Measurements from ENCODE around the gene ERMAP. TPM values are rescaled to one million over a fixed set of nuclear protein-coding genes. Genes with fewer than 3 reads are reported as not detected.
"Not testable (repeated sequence)": the region's sequence is repeated elsewhere in the genome, so short reads cannot be mapped to it uniquely, and the experiment has no call there.

Gene ERMAP
- total RNA-seq, 1 donor from 2014 or later, result 9.7 TPM

DNA sequence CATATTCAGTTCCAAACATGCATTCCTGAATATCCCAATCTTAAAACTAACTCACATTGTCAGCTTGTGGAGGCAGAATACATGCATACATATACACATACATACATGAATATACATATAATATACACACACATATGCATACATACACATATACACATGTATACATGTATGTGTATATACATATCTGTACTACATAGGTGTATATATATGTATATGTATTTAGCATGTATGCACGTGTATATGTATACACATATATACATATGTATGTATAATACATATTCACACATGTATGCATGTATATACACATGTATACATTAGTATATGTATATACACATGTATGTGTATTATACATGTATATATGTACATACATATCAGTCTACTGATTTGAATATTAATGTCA is 28.3 kb downstream of the ERMAP start:
- DNase-seq, result no peak

DNA sequence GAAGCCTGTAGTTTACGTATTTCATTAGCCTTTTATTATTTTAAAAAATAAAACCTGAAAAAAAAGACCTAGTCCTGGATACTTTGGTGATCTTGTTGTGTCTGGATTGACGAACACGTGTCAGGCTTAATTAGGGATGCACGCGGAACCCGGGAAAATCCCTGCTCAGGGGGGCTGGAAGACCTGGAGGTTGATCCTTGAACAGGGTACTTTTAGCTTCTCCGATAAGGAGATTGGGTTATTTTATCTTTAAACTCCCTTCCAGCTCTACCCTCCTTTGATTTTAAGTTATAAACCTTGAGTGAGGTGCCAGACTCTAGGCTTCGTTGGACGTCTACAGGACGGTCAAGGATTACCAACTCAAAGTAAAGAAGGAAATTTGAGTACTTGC is 28.9 kb downstream of the ERMAP start:
- DNase-seq, result no peak

DNA sequence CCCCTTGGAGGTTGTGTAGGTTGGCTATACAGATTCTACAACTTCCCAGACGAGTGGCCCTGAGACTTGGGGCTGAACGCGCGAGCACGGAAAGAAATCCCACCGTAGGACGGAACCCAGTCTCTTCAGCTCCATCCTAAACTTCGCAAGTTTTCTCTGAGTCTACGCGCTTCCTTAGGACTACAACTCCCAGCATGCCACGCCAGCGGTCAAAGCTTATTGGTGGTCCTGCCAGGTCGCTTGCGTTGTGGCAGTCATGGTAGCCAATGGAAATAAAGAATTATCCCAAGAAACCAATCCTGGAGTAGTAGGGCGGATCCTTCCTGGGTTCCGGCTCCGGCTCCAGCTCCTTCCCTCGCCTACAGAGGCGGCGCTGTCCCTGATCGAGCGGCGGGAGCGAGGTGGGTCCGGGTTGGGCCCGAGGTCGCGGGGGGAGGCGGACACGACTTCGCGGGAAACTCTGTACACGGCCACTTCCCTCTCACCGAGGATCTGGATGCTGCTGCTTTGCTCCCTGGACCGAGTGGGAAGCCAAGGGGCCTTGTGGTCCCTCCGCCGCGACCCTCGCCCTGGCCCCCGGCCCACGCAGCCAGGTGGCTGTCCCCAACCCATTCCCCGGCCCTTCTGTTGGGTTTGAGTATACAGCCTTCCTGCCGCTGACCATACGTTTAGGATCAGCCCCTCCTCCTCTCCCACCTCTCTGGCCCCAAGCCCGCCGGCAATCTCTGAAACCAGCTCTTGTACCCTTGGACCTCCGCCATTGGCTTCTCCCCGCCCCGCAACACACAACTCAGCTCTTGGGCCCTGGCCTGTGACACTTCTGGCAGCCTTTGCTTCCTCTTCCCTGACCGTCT is 29.6 kb downstream of the ERMAP start, which contains the start of gene ZNF691:
TSS of gene ZNF691 (plus strand) at position 357 of the 854 bp plus-strand sequence. CDS start 3,046 bp downstream, outside the sequence.
- DNase-seq, result peak; percentile 98

DNA sequence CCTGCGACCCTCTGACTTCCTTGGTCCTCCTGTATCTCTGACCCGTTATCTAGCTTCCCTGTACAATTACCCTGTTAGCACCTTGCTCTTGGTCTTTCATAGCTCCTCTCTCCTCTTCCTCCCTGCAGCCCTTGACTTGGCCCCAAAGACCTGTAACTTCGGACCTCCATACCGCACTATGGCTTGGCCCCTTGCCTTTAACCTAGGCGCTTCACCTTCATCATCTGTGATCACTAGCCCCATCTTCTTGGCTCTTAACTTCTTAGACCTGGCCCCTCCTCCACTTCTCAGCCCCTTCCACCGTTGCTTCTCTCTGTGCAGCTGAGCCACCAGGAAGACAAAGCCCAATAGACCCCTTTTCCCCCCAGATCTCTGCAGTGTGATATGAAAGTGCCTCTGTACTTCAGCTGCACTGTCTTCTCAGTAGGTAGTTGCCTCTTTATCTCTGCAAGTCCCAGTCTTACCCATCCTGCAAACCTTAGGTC is 30.2 kb downstream of the ERMAP start:
- DNase-seq, result peak; percentile 2

DNA sequence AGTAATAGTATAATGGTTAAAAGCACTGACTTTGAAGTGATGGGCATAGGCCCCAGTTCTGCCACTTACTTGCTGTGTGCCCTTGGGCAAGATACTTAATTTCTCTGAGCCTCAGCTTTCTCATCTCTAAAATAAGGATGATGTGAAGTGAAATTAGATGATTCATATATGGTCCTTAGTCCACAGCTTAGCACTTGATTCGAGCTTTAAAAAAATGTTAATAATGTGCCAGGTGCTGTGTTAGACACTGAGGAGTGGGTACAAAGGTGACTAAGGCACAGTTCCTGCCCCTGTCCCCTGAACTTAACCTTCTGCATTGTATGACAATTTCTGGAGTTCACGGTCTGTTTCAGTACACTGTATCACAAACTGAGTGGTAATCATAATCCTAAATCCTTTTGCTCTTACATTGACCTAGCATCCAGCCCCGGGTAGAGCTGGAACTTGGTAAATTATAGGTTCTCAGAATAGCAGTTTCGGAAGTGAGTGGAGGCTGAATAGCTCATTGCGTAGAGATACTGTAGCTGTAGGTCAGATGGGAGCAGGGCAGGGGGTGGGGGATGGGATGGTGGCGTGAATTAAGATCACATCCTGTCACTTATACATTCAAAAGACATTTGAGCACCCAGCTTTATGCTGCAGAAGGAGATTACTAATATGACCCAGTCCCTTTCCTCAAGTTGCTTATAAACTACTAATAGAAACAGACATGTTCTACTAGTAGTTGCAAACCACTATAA is 31.0 kb downstream of the ERMAP start:
- DNase-seq, result no peak

DNA sequence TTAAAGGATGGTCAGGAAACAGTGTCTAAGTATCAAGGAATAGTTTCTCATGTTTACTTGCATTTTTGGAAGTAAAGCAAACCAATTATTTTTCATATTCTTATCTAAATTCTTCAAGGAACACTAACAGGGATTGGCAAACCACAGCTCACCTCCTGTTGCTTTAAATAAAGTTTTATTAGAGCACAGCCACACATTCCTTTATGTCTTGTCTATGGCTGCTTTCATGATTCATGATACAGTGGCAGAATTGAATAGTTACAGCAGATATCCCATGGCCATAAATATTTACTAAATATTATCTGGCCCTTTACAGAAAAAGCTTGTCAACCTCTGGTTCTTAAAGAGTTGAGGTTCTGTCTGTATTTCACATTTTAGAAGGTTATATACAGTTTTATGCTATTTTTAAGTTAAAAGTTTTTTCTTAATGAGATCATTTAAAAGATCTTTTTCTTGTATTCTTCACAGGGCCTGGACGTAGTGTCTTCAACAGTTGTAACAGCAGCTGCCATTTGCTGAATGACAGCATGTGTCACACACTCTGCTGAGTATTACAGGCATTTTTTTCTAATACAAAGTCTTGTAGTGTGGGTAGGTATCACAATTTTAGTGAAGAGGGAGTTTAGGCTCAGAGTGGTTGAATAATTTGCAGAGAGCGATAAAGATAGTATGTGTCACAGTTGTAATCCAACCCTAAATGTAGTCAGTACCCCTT is 32.1 kb downstream of the ERMAP start:
- no peak for DNase-seq

DNA sequence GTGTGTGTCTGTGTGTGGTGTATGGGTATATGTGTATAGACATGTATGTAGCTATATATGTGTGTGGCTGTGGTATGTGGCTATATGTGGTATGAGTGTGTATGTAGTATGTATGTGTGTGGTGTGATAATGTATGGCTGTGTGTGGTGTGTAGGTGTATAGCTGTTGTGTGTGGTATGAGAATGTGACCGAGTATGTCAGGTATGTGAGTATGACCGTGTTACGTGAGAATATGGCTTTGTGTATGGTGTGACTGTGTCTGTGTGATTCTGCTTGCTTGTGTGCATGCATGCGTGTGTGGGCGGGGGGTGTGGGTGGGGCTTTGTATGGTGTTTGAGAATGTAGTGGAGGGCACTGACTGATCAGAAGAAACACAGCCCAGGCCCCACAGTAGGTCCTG is 33.0 kb downstream of the ERMAP start:
- DNase-seq, result no peak

DNA sequence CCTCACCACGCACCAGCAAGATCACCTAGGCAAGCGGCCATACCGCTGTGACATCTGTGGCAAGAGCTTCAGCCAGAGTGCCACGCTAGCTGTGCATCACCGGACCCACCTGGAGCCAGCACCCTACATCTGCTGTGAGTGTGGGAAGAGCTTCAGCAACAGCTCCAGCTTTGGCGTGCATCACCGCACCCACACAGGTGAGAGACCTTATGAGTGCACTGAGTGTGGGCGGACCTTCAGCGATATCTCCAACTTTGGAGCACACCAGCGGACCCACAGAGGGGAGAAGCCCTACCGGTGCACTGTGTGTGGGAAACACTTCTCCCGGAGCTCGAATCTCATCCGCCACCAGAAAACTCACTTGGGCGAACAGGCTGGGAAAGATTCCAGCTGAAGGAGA is 34.5 kb downstream of the ERMAP start:
- no peak for DNase-seq

DNA sequence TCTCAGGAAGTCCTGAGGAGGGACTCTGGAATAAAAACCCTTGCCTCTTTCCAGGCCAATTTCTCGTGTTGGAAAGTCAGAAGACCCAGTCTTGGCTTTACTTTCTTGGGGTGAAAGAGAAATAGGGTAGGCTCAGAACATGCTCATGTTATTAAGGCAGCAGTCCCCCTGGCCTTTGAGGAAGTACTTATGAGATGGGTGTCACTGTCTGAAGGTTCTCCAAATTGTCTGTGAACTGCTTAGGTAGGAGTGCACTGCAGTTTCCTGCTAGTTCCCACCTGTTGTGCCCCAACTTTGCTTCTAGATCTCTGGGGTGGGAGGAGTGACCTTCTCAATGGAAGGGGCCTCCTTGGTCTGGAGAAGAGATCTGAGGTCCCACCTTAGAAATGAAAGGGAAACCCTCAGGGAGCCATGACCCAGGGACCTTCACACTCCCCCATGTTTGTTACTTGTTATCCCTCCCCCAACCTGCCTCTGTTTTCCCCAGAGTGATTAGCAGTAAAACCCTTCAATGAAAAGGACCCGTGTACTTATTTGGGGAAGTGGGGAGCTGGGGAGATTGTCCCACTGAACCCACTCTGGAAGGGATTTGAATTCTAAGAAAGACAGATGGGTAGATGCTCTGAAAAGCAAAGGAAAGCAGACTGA is 35.2 kb downstream of the ERMAP start:
- DNase-seq, result no peak

DNA sequence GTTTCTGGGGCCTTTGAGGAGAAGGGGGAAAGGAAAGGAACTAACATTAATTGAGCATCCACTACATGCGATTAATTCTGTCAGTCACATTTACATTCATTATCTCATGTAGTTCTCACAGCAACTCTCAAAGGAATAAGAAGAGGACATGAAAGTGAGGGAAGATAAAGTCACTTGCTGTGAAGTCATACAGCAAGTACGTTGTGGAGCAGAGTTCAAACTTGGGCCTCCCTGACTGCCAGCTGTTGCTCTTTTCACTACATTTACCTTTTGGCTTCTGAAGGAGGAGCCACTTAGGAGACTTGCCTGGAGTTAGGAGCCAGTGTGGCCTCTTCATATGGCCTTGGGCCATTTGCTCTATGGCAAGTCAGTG is 35.7 kb downstream of the ERMAP start:
- no peak for DNase-seq

DNA sequence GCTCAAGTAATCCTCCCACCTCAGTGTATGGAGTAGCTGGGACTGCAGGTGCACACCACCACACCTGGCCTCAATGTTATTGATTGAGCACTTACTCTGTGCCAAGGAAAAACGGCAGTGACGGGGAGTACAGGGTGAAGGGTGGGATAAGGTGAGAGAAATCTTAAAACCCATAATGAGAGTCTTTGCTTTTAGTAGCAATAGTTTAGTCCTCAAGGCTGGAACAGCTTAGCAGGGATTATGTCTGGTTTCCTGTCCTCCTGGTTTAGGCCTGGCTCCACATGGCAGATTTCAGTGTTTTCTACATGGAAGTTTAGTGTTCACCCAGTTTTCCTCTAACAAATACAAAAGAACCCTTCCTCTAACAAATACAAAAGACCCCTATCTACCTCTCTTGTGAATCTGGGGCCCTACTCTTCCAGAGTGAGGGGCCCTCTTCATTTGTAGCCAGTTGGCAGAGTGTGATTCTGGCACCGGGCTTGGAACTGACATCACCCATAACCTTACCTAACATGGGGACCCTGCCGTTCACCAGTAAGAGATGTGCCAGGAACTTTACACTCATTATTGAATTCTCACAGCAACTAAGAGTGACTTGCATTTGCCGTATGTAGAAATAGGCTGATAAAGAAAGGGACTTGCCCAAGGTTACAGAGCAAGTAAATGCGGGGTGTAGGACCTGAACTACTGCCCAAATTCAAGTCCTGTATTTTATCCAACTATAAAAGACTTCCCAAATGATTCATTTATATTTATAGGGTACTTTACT is 36.4 kb downstream of the ERMAP start:
- DNase-seq, result no peak

DNA sequence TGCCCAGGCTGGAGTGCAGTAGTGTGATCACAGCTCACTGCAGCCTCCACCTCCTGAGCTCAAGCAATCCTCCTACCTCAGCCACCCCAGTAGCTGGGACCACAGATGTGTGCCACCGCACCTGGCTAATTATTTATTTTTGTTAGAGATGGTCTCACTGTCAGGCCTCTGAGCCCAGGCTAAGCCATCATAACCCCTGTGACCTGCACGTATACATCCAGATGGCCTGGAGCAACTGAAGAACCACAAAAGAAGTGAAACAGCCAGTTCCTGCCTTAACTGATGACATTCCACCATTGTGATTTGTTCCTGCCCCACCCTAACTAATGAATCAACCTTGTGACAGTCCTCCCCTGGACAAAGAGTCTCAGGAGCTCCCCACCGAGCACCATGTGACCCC is 39.6 kb downstream of the ERMAP start:
- DNase-seq, result not testable (repeated sequence)

DNA sequence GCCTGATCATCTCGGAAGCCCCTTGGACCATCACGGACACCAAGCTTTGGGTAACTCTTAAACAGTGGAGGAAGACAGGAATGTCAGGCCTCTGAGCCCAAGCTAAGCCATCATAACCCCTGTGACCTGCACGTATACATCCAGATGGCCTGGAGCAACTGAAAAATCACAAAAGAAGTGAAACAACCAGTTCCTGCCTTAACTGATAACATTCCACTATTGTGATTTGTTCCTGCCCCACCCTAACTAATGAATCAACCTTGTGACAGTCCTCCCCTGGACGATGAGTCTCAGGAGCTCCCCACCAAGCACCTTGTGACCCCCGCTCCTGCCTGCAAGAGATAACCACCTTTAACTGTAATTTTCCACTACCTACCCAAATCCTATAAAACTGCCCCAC is 42.4 kb downstream of the ERMAP start:
- DNase-seq, result not testable (repeated sequence)

DNA sequence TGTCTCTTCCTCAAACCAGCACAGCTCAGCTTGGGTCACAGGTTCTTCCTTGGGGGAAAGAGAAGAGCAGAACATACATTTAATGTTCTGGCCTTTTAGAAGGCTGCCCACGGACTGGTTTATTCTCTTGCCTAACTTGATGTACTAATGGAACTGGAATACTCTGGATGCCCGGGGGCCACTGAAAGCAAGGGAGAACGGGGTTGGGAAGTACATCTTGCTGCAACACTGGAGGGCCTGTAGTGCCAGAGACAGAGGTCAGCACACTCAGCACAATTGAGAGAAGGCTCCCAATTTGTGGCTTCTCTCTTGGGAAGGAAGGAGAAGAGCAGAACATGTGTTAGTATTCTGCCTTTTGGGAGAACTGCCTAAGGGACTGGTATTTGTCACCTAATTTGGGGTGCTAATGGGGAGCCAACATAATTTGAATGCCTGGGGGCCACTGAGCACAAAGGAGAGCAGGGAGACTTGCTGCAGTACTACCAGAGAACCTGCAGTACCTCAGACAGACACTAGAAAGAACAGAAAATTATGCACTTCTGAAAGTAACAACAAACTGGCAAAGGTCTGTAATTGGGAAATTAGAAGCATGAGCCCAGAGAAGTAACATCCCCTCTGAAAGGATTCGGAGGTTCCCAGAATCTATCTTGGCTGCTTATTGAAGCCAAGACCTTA is 43.6 kb downstream of the ERMAP start:
- DNase-seq, result no peak

DNA sequence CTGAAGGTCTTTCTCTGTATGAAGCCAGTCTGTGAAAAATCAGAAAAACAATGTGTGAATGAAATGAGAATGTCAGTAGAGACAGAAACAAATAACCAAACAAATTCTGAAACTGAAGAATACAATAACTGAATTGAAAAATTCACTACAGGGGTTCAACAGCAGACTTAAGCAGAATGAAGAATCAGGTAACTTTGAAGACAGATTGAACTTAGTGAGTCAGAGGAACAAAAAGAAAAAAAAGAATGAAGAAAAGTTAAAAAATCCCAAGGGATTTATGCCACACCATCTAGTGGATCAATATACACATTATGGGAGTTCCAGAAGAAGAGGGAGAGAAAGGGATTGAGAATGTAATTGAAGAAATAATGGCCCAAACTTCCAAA is 44.1 kb downstream of the ERMAP start:
- DNase-seq, result no peak

DNA sequence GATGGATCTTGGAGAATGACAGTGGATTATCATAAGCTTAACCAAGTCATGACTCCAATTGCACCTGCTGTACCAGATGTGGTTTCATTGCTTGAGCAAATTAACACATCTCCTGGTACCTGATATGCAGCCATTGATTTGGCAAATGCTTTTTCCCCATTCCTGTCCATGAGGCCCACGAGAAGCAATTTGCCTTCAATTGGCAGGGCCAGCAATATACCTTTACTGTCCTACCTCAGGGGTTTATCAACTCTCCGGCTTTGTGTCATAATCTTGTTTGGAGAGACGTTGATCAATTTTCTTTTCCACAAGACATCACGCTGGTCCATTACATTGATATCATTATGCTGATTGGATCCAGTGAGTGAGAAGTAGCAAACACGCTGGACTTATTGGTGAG is 49.6 kb downstream of the ERMAP start:
- DNase-seq, result no peak

DNA sequence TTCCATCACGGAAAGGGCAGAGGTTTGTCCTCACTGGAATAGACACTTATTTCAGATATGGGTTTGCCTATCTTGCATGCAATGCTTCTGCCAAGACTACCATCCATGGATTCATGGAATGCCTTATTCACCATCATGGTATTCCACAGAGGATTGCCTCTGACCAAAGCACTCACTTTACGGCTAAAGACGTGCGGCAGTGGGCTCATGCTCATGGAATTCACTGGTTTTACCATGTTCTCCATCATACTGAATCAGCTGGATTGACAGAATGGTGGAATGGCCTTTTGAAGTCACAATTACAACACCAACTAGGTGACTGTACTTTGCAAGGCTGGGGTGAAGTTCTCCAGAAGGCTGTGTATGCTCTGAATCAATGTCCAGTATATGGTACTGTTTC is 51.5 kb downstream of the ERMAP start:
- DNase-seq, result not testable (repeated sequence)

DNA sequence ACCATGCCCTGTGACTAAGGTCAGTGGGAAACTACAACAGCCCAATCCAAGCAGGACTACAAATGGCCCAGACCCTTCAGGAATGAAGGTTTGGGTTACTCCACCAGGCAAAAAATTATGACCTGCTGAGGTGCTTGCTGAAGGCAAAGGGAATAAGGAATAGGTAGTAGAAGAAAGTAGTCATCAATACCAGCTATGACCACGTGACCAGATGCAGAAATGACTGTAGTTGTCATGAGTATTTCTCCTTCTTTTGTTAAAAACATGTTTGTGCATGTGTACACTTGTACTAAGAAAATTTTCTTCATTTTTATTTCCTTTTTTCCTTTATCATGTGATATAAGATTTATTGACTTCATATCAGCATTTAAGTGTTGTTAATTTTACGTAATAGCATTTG is 52.3 kb downstream of the ERMAP start:
- not testable (repeated sequence) for DNase-seq

DNA sequence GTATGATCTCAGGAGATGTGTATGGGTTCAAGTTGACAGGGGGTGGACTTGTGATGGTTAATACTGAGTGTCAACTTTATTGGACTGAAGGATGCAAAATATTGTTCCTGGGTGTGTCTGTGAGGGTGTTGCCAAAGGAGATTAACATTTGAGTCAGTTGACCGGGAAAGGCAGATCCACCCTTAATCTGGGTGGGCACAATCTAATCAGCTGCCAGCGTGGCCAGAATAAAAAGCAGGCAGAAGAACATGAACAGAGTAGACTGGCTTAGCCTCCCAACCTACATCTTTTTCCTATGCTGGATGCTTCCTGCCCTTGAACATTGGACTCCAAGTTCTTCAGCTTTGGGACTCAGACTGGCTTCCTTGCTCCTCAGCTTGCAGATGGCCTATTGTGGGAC is 52.8 kb downstream of the ERMAP start:
- not testable (repeated sequence) for DNase-seq

DNA sequence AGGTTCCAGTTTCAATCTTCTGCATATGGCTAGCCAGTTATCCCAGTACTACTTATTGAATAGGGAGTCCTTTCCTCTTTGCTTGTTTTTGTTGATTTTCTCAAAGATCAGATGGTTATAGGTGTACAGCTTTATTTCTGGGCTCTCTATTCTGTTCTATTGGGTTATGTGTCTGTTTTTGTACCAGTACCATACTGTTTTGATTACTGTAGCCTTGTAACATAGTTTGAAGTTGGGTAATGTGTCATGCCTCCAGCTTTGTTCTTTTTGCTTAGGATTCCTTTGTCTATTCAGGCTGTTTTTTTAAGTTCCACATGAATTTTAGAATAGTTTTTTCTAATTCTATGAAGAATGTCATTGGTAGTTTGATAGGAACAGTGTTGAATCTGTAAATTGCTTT is 56.2 kb downstream of the ERMAP start:
- not testable (repeated sequence) for DNase-seq

DNA sequence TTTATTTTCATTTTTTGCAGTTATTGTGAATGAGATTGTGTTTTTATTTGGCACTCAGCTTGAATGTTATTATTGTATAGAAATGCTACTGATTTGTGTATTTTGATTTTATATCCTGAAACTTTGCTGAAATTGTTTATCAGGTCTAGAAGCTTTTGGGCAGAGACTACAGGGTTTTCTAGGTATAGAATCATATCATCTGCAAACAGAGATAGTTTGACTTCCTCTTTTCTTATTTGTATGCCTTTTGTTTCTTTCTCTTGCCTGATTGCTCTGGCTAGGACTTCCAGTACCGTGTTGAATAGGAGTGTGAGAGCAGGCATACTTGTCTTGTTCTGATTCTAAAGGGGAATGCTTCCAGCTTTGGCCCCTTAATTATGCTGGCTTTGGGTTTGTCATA is 56.7 kb downstream of the ERMAP start:
- no peak for DNase-seq

Measured in dermis blood vessel endothelial cell (primary cell).